AG04450 (cell line): ENCODE data around the gene CAB39. TPM values are rescaled to one million over a fixed set of nuclear protein-coding genes. Genes with fewer than 3 reads are reported as not detected.
"Not testable (repeated sequence)": the region's sequence is repeated elsewhere in the genome, so short reads cannot be mapped to it uniquely, and the experiment has no call there.

Experiments
- CTCF ChIA-PET: fragments of 300-600, 350-600 bp; formaldehyde crosslinking; extraction: SDS; loops from one replicate; lab custom pipeline; 2022; ENCODE audit warnings: antibody characterized with exemption, inconsistent platforms; lab: Charles Lee
- POLR2A ChIA-PET: fragments of 350-600 bp; formaldehyde crosslinking; extraction: SDS; loops from one replicate; lab custom pipeline; 2021; ENCODE audit warnings: antibody characterized with exemption, inconsistent platforms; lab: Yijun Ruan, JAX
- DNase-seq: peaks from one replicate; pipeline ENCODE4 v3.0.0-alpha.2; 2011; ENCODE audit warnings: low read depth, low spot score
- H3K27ac ChIP-seq: one replicate; pipeline ENCODE4 v1.5.1; 2012; ENCODE audit warnings: low read depth, low read length, control low read depth
- H3K27me3 ChIP-seq: one replicate; pipeline ENCODE4 v1.6.0; 2012; ENCODE audit warnings: low read length; ENCODE audit not compliant: control insufficient read depth, insufficient read depth
- H3K4me3 ChIP-seq: 2 replicates; pipeline ENCODE4 v1.5.1; 2011; ENCODE audit warnings: mild to moderate bottlenecking, low read depth, low read length, control low read depth
- H3K9me3 ChIP-seq: 2 replicates; pipeline ENCODE4 v1.5.1; 2012; ENCODE audit warnings: low read length; ENCODE audit not compliant: control insufficient read depth, insufficient read depth
- CTCF ChIP-seq: IDR thresholded peaks from 2 replicates; pipeline ENCODE4 v1.5.1; 2011; ENCODE audit warnings: low read depth, low read length, control low read depth, inconsistent platforms
- polyA plus RNA-seq: library from polyadenylated mRNA; depleted of rRNA; stranded (reverse); fragments of >200 nt; gene quantifications from 2 replicates; pipeline ENCODE4 v1.2.3, GENCODE V29; 2011

Gene CAB39
- polyA plus RNA-seq, 1 experiment, result 72.7 TPM

DNA sequence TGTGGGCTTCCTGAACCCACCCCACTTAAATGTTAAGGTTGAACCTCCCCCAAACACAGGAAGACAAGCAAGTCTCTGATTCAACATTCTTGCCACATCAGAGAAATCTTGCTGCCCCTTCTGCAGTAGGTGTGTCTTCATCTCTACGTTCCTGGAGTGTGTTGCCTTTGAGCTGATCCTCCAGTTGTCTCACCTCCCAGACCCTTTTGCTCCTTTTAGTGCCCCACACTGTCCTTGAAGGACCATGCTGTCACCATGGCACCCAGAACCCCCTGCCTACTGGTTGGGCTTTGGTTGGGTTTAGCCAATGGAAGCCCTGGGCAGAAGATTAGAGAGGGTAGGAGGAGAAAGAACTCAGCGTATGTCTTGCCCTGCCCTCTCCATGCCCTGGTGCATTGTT, 10.7 kb downstream of the CAB39 start:
- no peak overlapping the region for H3K27ac ChIP-seq
- CTCF ChIA-PET, result interaction anchor here (0.7 kb wide), 1 partner anchor 28 kb away, joined by 3 read pairs; no protein-coding TSS in a partner anchor
- no peak for TF ChIP-seq CTCF
- DNase-seq, result no peak
- no peaks in the 10 kb centered on the region for H3K9me3 ChIP-seq
- H3K4me3 ChIP-seq, result no peak overlapping the region
- POLR2A ChIA-PET, result no interaction called here
- no peaks in the 10 kb centered on the region for H3K27me3 ChIP-seq

GRCh38 chr2:230724957-230725356, 12.3 kb downstream of the CAB39 start:
- POLR2A ChIA-PET, result not testable (repeated sequence)

GRCh38 chr2:230731512-230731911, 18.9 kb downstream of the CAB39 start:
- Histone ChIP-seq H3K4me3 (no peak overlapping the region), H3K27me3 (no peaks in the 10 kb centered on the region), H3K27ac (no peak overlapping the region), H3K9me3 (no peaks in the 10 kb centered on the region)
- DNase-seq, result no peak
- POLR2A ChIA-PET, result interaction anchor here (0.7 kb wide), 1 partner anchor 9 kb away, joined by 4 read pairs; no protein-coding TSS in a partner anchor
- no peak for TF ChIP-seq CTCF
- CTCF ChIA-PET, result interaction anchor here (1.5 kb wide), 1 partner anchor 67 kb away, joined by 3 read pairs; no protein-coding TSS in a partner anchor

More at GRCh38 chr2:230724957-230725356, 12.3 kb downstream of the CAB39 start:
- CTCF ChIA-PET, result interaction anchor here (1.0 kb wide), 1 partner anchor 11 kb away, joined by 6 read pairs; no protein-coding TSS in a partner anchor
- not testable (repeated sequence) for H3K4me3 ChIP-seq, DNase-seq, H3K27ac ChIP-seq, H3K9me3 ChIP-seq, H3K27me3 ChIP-seq

GRCh38 chr2:230732914-230733401, 20.3 kb downstream of the CAB39 start:
- no peak for TF ChIP-seq CTCF
- ChIA-PET CTCF (interaction anchor here (1.3 kb wide), 1 partner anchor 66 kb away, joined by 7 read pairs; no protein-coding TSS in a partner anchor), POLR2A (no interaction called here)
- Histone ChIP-seq H3K9me3 (no peaks in the 10 kb centered on the region), H3K27ac (no peak overlapping the region), H3K27me3 (no peaks in the 10 kb centered on the region), H3K4me3 (no peak overlapping the region)
- no peak for DNase-seq

- CTCF ChIA-PET, result no interaction called here
- POLR2A ChIA-PET, result no interaction called here
Observed at GRCh38 chr2:230734247-230735175, 21.9 kb downstream of the CAB39 start.

More at GRCh38 chr2:230734247-230735175, 21.9 kb downstream of the CAB39 start:
- no peak overlapping the region for H3K27ac ChIP-seq
- H3K9me3 ChIP-seq, result no peaks in the 10 kb centered on the region
- H3K27me3 ChIP-seq, result no peaks in the 10 kb centered on the region
- H3K4me3 ChIP-seq, result no peak overlapping the region
- no peak for DNase-seq
- TF ChIP-seq CTCF, result no peak
